Stimulated activated CD4-positive, alpha-beta T cell treated with anti-CD3 and anti-CD28 coated beads, Interleukin-2, amount 100 ng/mL, for 4 hours (primary cell): ENCODE measurements around the gene PODN.

Experiments
- DNase-seq: peaks from one replicate; pipeline ENCODE4 v3.0.0-alpha.2; 2020; ENCODE audit warnings: low read depth

PODN gene

GRCh38 chr1:53089478-53090226 lies 27.6 kb downstream of the PODN start:
- no peak for DNase-seq

GRCh38 chr1:53090227-53091147 lies 28.5 kb downstream of the PODN start:
- DNase-seq, result no peak

DNA sequence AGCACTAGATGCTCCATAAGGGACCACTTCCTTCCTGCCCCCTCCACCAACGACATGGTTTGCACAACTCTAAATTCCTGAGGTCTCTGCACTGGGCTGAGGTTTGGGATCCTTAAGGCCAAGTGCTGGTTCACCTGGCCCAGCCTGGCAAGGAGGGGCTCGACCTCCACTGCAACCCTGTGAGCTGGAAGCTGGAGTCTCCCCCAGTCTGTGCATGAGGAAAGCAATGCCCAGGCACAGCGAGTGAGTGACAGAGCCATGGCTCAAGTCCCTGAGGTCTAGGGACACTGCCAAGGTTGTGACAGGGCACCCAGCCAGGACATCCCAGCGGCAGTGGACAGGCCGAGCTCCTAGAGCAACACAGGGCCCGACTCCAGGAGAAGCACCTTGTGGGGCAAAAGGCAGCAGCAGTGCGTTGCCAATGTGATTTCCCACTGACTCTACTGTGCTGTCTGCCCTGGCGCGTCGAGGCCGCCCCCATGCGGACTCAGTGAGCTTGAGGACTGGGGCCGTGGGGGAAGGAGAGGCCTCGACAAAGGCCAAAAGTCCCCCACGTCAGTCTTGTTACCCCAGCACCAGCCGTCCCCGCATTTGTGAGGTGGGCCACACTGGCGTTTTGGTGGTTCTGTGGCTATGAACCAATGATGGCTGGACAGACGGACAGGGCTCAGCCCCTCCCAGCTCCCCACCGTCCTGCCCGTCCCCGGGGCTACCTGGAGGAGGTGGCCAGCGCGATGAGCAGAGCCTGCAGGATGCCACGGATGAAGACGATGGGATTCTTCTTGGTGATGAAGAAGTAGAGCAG lies 30.0 kb downstream of the PODN start:
- no peak for DNase-seq

DNA sequence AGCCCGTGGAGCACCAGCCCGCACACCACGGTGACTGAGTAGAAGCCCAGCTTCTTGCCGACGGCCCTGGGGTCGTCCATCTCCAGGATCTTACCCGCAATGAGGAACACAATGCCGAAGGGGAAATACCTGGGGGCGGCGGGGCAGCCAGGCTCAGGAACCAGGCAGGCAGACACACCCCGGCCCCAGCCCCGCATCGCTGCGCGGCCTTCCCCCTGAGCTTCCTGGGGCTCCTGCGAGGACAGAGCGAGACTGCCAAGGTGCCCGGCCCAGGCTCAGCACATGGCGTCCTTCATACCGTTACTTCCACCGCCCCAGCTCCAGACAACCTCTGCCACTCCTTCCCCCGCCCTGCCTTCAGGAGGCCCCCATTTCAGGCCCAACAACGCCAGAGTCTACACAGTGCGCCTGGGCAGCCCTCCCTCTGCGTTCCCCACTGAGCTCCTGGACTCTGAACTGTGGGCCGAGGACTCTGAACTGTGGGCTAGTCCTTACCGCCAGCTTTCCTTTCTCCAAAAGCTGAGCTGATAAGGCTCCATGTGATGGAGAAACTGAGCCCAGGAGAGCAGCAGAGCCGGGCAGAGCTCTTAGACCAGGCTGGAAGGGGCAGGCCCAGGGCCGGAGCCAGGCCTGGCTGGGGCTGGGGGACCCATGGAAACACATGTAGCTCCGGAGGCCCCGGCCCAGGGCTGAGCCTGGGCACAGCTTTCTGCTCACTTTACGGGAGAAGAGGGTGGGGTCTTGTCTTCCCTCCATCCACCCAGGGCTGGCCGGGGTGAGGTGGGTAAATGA lies 30.8 kb downstream of the PODN start:
- no peak for DNase-seq

GRCh38 chr1:53093451-53093754 lies 31.4 kb downstream of the PODN start:
- DNase-seq, result no peak

- DNase-seq, result no peak
These were observed 31.9 kb downstream of the PODN start for GRCh38 chr1:53093778-53094532.

- no peak for DNase-seq
These were observed 32.5 kb downstream of the PODN start for GRCh38 chr1:53094533-53094919.

DNA sequence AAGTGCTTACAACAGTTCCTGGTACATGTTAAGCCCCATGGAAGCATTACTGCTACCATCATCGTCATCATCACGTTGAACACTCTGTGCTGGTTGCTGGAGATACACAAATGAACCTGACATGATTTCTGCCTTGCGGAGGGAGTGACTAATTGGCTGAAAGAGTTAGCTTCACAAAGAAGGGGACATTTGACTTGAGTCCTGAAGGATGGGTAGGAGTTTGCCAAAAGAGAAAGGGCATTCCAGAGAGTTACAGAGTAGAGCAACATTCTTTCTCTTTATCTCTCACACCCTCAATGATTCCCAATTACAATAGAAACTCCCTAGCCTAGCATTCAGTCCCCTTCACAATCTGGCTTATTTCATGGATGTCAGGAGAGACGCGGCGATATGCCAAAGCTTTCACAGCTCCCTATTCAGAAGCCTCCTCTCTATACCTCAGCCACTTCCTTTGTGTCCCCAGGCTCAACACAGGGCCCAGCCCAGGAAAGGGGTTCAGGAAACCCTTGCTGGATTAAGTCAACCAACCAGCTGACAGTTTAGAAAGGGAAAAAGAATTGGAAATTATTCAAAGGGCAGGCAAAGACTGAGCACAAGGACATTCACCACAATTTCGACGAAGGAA lies 42.4 kb downstream of the PODN start:
- DNase-seq, result no peak

- no peak for DNase-seq
These were observed 45.1 kb downstream of the PODN start for GRCh38 chr1:53107090-53107489.

DNA sequence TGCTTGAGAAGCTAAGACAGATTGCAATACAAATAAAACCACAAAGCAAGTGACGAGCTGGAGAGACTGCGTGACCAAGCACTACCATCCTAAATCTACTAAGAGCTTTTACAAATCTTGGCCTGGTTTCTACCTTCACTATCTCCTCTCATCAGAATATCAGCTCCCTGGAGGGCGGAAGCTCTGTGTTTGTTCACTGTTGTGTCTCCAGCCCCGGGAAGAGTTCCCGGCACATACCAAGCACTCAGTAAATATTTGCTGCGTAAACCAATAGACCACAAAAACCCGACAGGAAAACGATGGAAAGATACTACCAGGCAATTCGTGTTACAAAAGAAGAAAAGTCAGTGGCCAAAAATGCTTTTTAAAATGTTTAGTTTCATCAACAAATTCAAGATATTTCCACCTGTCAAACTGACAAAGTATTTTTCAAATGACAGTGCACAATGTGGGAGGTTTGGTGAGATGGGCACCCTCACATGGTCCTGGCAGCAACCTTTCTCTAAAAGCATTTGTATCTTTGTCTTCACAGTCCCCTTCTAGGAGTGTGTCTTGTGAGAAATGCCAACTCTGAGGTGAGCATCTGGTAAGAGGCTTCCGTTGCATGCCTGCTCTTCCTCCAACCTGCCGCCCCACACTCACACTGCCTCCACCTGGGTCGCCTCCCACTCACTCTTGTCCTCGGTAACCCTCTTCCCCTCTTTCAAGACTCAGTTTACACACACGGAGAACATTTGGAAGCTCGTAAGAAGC lies 45.7 kb downstream of the PODN start:
- no peak for DNase-seq

DNA sequence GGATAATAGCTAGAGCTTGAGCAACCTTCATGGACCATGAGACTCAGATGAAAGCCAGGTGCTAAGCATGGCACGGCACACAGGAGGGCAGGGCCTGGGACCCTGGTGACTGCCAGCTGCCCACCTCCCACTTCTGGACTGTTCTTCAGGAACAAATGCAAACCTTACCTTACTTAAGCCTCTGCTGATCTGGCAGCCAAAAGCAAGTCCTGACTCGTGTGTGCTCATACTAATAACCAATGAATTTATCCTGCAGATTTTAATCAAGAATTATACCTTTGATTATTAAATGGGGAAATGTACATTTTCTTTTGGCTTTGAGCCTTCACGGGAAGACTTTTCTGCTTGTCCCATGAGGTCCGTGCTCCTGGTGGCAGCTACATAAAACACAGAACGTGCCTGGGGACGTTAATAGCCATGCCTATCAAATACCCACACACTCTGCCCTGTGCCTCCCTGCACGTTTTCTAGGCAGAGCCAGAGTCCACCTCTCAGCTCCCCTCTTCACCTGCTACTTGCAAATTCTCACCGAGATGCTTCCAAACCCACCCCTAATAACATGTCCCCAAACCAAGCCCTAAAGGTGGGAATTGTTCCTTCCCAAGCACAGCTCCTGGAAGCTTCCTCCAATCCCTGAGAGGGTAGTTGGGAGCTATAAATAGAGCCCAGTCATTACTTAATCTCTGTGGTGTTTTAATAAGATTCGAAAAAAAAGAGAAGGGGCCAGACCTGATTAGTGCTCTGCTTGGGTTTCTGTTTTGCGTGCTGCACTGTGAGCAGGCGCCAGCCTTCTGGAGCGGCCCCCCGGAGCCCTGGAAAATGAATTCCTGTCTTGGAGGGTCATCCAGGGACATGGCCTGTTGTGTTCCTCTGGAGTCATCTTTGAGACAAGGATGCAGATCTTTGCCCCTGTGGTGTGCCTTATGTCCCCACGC lies 46.9 kb downstream of the PODN start:
- no peak for DNase-seq

DNA sequence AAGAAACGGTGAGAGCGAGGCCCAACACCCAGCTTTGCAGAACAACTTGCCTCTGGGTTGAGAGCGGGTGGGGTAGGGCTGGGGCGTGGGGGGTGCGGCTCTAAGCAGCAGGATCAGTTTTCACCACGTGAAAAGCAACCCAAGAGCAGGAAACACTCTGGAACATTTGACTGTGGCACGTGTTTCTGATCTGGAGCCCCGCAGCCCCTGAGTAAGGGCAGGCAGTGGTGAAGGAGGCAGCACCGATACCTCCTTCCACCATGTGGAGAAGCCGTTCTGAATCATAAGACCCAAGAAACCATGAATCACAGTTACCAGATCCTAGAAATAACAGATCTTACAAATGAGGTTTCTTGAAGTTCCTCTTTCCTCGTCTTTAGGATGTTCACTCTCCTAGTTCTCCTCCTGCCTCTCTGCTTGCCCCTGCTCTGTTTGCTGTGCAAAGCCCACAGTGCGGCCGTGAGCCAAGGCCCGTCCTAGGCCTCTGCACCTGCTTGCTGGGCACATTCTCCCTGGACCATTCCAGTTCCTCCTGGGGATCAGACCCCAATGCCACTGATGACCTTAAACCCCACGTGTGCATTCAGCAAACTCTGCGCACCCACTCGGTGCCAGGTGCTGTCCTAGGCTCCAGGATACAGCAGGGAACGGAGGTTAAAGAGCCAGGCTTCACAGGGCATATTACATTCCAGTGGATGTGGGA lies 48.5 kb downstream of the PODN start:
- DNase-seq, result no peak

GRCh38 chr1:53111073-53111556 lies 49.1 kb downstream of the PODN start:
- DNase-seq, result no peak

DNA sequence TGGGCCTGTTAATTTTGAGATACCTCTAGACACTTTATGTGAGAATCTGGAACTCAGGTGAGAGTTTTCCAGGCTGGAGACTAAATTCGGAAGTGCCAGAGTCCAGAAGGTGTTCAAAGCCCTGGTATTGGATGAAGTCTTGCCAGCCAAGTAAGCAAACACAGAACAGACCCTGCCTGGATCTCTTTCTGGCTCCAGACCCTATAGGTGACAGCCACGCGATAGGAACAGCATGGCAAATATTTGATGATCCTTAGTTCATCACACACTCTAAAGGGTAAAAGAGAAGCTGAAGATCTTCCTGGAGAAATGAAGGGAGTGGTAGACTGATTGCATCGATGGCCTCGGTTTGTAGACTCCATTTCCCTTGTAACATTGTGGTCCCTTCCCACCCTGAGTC lies 49.7 kb downstream of the PODN start:
- DNase-seq, result no peak

DNA sequence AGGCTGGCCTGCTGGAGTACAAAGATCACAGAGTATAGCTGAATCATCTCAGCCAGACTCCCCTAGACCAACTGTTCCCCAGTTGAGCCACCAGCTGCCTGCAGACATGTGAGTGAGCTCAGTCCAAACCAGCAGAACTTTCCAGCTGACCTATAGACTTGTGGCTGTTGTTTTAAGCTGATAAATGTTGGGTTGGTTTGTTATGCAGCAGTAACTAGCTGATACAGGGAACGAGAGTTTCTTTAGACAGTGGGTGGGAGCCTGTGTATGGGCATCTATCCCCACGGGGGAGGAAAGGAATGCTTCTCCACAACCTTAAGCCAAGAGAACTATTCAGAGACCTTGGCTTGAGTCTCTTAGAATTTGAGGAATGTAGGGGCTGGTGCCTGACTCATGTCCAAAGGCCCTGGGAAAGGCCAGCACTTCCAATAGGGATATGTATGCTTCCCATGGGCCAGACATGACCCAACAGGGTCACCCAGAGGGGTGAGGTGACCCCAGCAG lies 50.3 kb downstream of the PODN start:
- DNase-seq, result no peak

- DNase-seq, result no peak
These were observed 50.8 kb downstream of the PODN start for GRCh38 chr1:53112861-53113260.

DNA sequence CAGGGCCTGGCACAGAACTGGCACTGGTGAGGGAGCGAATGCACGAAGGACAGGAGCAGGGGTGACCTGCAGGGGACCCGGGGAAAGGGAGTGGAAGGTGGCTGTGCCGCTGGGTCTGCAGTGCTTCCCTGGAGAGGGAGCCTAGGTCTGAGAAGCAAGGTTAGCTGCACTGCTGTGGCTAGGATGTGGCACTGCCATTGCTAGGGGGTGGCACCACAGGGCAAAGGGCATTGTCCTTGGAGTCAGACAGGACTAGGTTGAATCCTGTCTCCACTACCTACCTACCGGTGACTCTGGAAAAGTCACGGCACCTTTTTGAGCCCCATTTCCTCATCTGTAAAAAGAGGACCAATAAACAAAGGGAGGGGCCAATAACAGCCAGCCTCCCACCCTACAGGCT lies 52.1 kb downstream of the PODN start:
- DNase-seq, result no peak
